KOPT-K1 (cell line): Measurements from ENCODE around the gene PTPRD.

ENCODE experiments used
- H3K27ac ChIP-seq: fragments of 200-600 bp; sonication (generic); 2 replicates; pipeline ENCODE4 v1.5.1; 2016; ENCODE audit warnings: antibody characterized with exemption, mild to moderate bottlenecking, low read depth, low read length; ENCODE audit not compliant: poor library complexity, severe bottlenecking
- H3K36me3 ChIP-seq: fragments of 200-600 bp; sonication (generic); 2 replicates; pipeline ENCODE4 v1.5.1; 2017; ENCODE audit warnings: antibody characterized with exemption, mild to moderate bottlenecking, low read length, moderate library complexity; ENCODE audit not compliant: insufficient read depth
- H3K9me3 ChIP-seq: fragments of 200-600 bp; sonication (generic); 2 replicates; pipeline ENCODE4 v1.5.1; 2017; ENCODE audit warnings: antibody characterized with exemption, low read length, mild to moderate bottlenecking; ENCODE audit not compliant: insufficient read depth, poor library complexity, severe bottlenecking

Gene PTPRD

GRCh38 chr9:10050016-10050415, 562.8 kb downstream of the PTPRD start:
- Histone ChIP-seq H3K27ac (no peak overlapping the region), H3K9me3 (no peaks in the 10 kb centered on the region), H3K36me3 (no peaks in the 10 kb centered on the region)

GRCh38 chr9:10048994-10049393, 563.8 kb downstream of the PTPRD start:
- H3K27ac ChIP-seq, result no peak overlapping the region
- H3K36me3 ChIP-seq, result no peaks in the 10 kb centered on the region
- no peaks in the 10 kb centered on the region for H3K9me3 ChIP-seq

GRCh38 chr9:10045598-10045997, 567.2 kb downstream of the PTPRD start:
- Histone ChIP-seq H3K36me3 (no peaks in the 10 kb centered on the region), H3K9me3 (no peaks in the 10 kb centered on the region), H3K27ac (no peak overlapping the region)

GRCh38 chr9:10041726-10042229, 571.0 kb downstream of the PTPRD start:
- Histone ChIP-seq H3K9me3 (no peaks in the 10 kb centered on the region), H3K27ac (no peak overlapping the region)

GRCh38 chr9:10036095-10036494, 576.7 kb downstream of the PTPRD start:
- Histone ChIP-seq H3K9me3 (no peaks in the 10 kb centered on the region), H3K36me3 (no peaks in the 10 kb centered on the region)

More at GRCh38 chr9:10041726-10042229, 571.0 kb downstream of the PTPRD start:
- H3K36me3 ChIP-seq, result no peaks in the 10 kb centered on the region

GRCh38 chr9:10032166-10032565, 580.6 kb downstream of the PTPRD start:
- Histone ChIP-seq H3K36me3 (no peaks in the 10 kb centered on the region), H3K27ac (no peak overlapping the region), H3K9me3 (no peaks in the 10 kb centered on the region)

More at GRCh38 chr9:10036095-10036494, 576.7 kb downstream of the PTPRD start:
- no peak overlapping the region for H3K27ac ChIP-seq

GRCh38 chr9:10026443-10026984, 586.3 kb downstream of the PTPRD start:
- Histone ChIP-seq H3K36me3 (no peaks in the 10 kb centered on the region), H3K9me3 (no peaks in the 10 kb centered on the region), H3K27ac (no peak overlapping the region)

- Histone ChIP-seq H3K9me3 (no peaks in the 10 kb centered on the region), H3K27ac (no peak overlapping the region), H3K36me3 (no peaks in the 10 kb centered on the region)
Measured at GRCh38 chr9:10015755-10016154, 597.0 kb downstream of the PTPRD start.

- H3K27ac ChIP-seq, result no peak overlapping the region
- no peaks in the 10 kb centered on the region for H3K9me3 ChIP-seq
- no peaks in the 10 kb centered on the region for H3K36me3 ChIP-seq
Measured at GRCh38 chr9:10014889-10015288, 597.9 kb downstream of the PTPRD start.

- H3K9me3 ChIP-seq, result no peaks in the 10 kb centered on the region
- H3K36me3 ChIP-seq, result no peaks in the 10 kb centered on the region
- no peak overlapping the region for H3K27ac ChIP-seq
Measured at GRCh38 chr9:10009401-10009800, 603.4 kb downstream of the PTPRD start.

- H3K27ac ChIP-seq, result no peak overlapping the region
- H3K9me3 ChIP-seq, result no peaks in the 10 kb centered on the region
- no peaks in the 10 kb centered on the region for H3K36me3 ChIP-seq
Measured at GRCh38 chr9:10008101-10008799, 604.6 kb downstream of the PTPRD start.

- H3K9me3 ChIP-seq, result no peaks in the 10 kb centered on the region
- no peak overlapping the region for H3K27ac ChIP-seq
- no peaks in the 10 kb centered on the region for H3K36me3 ChIP-seq
Measured at GRCh38 chr9:10007356-10007755, 605.4 kb downstream of the PTPRD start.

- H3K36me3 ChIP-seq, result no peaks in the 10 kb centered on the region
- no peak overlapping the region for H3K27ac ChIP-seq
- no peaks in the 10 kb centered on the region for H3K9me3 ChIP-seq
Measured at GRCh38 chr9:10005206-10005605, 607.6 kb downstream of the PTPRD start.

GRCh38 chr9:10003047-10003446, 609.8 kb downstream of the PTPRD start:
- H3K36me3 ChIP-seq, result no peaks in the 10 kb centered on the region

GRCh38 chr9:10000669-10001068, 612.1 kb downstream of the PTPRD start:
- no peak overlapping the region for H3K27ac ChIP-seq
- no peaks in the 10 kb centered on the region for H3K9me3 ChIP-seq
- H3K36me3 ChIP-seq, result no peaks in the 10 kb centered on the region

More at GRCh38 chr9:10003047-10003446, 609.8 kb downstream of the PTPRD start:
- Histone ChIP-seq H3K27ac (no peak overlapping the region), H3K9me3 (no peaks in the 10 kb centered on the region)
